Measurements from ENCODE around the gene SFTPA1.
"Not testable (repeated sequence)": the region's sequence is repeated elsewhere in the genome, so short reads cannot be mapped to it uniquely, and the experiment has no call there.

The SFTPA1 gene

GRCh38 chr10:79610601-79611191 lies at the start of gene SFTPA1:
TSS of gene SFTPA1 (plus strand) at chr10:79610939. CDS start at chr10:79611826, 887 bp downstream.
- DNase-seq (ENCODE audit: low read depth) = no peak

- DNase-seq (ENCODE audit: low read depth) = no peak
These were observed 49.5 kb upstream of the SFTPA1 start for GRCh38 chr10:79561257-79561656.

- no peak for DNase-seq (ENCODE audit: low read depth)
These were observed 48.5 kb upstream of the SFTPA1 start for GRCh38 chr10:79562135-79562756.

GRCh38 chr10:79563426-79563825 lies 47.3 kb upstream of the SFTPA1 start:
- DNase-seq (ENCODE audit: low read depth) = no peak

- DNase-seq (ENCODE audit: low read depth) = not testable (repeated sequence)
These were observed 40.1 kb upstream of the SFTPA1 start for GRCh38 chr10:79570624-79571023.

GRCh38 chr10:79579361-79579760 lies 31.4 kb upstream of the SFTPA1 start:
- DNase-seq (ENCODE audit: low read depth) = no peak

- no peak for DNase-seq (ENCODE audit: low read depth)
These were observed 29.7 kb upstream of the SFTPA1 start for GRCh38 chr10:79581044-79581443.

GRCh38 chr10:79582096-79582495 lies 28.6 kb upstream of the SFTPA1 start:
- DNase-seq (ENCODE audit: low read depth) = no peak

- DNase-seq (ENCODE audit: low read depth) = not testable (repeated sequence)
These were observed 27.8 kb upstream of the SFTPA1 start for GRCh38 chr10:79582954-79583353.

- no peak for DNase-seq (ENCODE audit: low read depth)
These were observed 27.2 kb upstream of the SFTPA1 start for GRCh38 chr10:79583488-79584024.

- DNase-seq (ENCODE audit: low read depth) = no peak
These were observed 24.7 kb upstream of the SFTPA1 start for GRCh38 chr10:79585870-79586527.

- no peak for DNase-seq (ENCODE audit: low read depth)
These were observed 23.8 kb upstream of the SFTPA1 start for GRCh38 chr10:79586933-79587332.

GRCh38 chr10:79588800-79589199 lies 21.9 kb upstream of the SFTPA1 start:
- no peak for DNase-seq (ENCODE audit: low read depth)

- DNase-seq (ENCODE audit: low read depth) = no peak
These were observed 17.4 kb upstream of the SFTPA1 start for GRCh38 chr10:79593377-79593776.

- not testable (repeated sequence) for DNase-seq (ENCODE audit: low read depth)
These were observed 16.2 kb upstream of the SFTPA1 start for GRCh38 chr10:79594565-79594964.

GRCh38 chr10:79595510-79595909 lies 15.2 kb upstream of the SFTPA1 start:
- DNase-seq (ENCODE audit: low read depth) = no peak

- not testable (repeated sequence) for DNase-seq (ENCODE audit: low read depth)
These were observed 11.1 kb upstream of the SFTPA1 start for GRCh38 chr10:79599644-79600043.

- DNase-seq (ENCODE audit: low read depth) = no peak
These were observed 8.8 kb upstream of the SFTPA1 start for GRCh38 chr10:79601939-79602338.

GRCh38 chr10:79602953-79603352 lies 7.8 kb upstream of the SFTPA1 start:
- DNase-seq (ENCODE audit: low read depth) = no peak

- no peak for DNase-seq (ENCODE audit: low read depth)
These were observed 6.4 kb upstream of the SFTPA1 start for GRCh38 chr10:79604294-79604693.

GRCh38 chr10:79605308-79605707 lies 5.4 kb upstream of the SFTPA1 start:
- DNase-seq (ENCODE audit: low read depth) = no peak

GRCh38 chr10:79608505-79609375 lies 2.0 kb upstream of the SFTPA1 start:
- DNase-seq (ENCODE audit: low read depth) = no peak

All from T-helper 22 cell (primary cell).